Progenitor cell of endocrine pancreas (in vitro differentiated cells): ENCODE measurements around the gene ARHGEF33. TPM values are rescaled to one million over a fixed set of nuclear protein-coding genes. Genes with fewer than 3 reads are reported as not detected.

Source experiments
- DNase-seq: peaks from one replicate; pipeline ENCODE4 v3.0.0; 2021; ENCODE audit warnings: low spot score; ENCODE audit not compliant: unreplicated experiment
- H3K27ac Mint-ChIP-seq: 2 replicates; pipeline ENCODE4 v1.8.0; 2021; ENCODE audit warnings: mild to moderate bottlenecking, moderate library complexity, mixed read lengths
- H3K27me3 Mint-ChIP-seq: 2 replicates; pipeline ENCODE4 v1.8.0; 2021; ENCODE audit warnings: mixed read lengths
- H3K36me3 Mint-ChIP-seq: 2 replicates; pipeline ENCODE4 v1.8.0; 2022; ENCODE audit warnings: mixed read lengths; ENCODE audit not compliant: insufficient read depth
- H3K4me1 Mint-ChIP-seq: 2 replicates; pipeline ENCODE4 v1.8.0; 2021; ENCODE audit warnings: low read depth, mixed read lengths
- H3K4me3 Mint-ChIP-seq: 2 replicates; pipeline ENCODE4 v1.8.0; 2021; ENCODE audit warnings: low read depth, mild to moderate bottlenecking, moderate library complexity, mixed read lengths
- H3K9me3 Mint-ChIP-seq: 2 replicates; pipeline ENCODE4 v1.8.0; 2021; ENCODE audit warnings: low read depth, mixed read lengths
- CTCF ChIP-seq: fragments of 200-600 bp; sonication (generic); IDR thresholded peaks from one replicate; pipeline ENCODE4 v1.5.0; 2021; ENCODE audit warnings: antibody characterized with exemption, mild to moderate bottlenecking; ENCODE audit not compliant: unreplicated experiment
- total RNA-seq: library from RNA; stranded (reverse); gene quantifications from 2 replicates; pipeline ENCODE4 v1.2.1, GENCODE V29; 2021

The ARHGEF33 gene
- total RNA-seq, 1 donor from 2014 or later: 1.4 TPM

GRCh38 chr2:38892819-38893218, 3.1 kb downstream of the ARHGEF33 start:
- Mint-ChIP-seq H3K27me3 (no peaks in the 10 kb centered on the region), H3K4me1 (no peaks in the 10 kb centered on the region), H3K4me3 (no peak overlapping the region), H3K27ac (no peak overlapping the region), H3K9me3 (no peaks in the 10 kb centered on the region), H3K36me3 (no peaks in the 10 kb centered on the region)
- DNase-seq: no peak
- TF ChIP-seq CTCF: no peak

- H3K27me3 Mint-ChIP-seq: no peaks in the 10 kb centered on the region
- H3K36me3 Mint-ChIP-seq: no peaks in the 10 kb centered on the region
- no peak overlapping the region for H3K27ac Mint-ChIP-seq
- no peak for TF ChIP-seq CTCF
- H3K4me1 Mint-ChIP-seq: no peaks in the 10 kb centered on the region
- no peak for DNase-seq
- H3K9me3 Mint-ChIP-seq: no peaks in the 10 kb centered on the region
- H3K4me3 Mint-ChIP-seq: no peak overlapping the region
Observed at GRCh38 chr2:38898256-38898655, 8.6 kb downstream of the ARHGEF33 start.

GRCh38 chr2:38900726-38901125, 11.1 kb downstream of the ARHGEF33 start:
- no peaks in the 10 kb centered on the region for H3K36me3 Mint-ChIP-seq
- H3K9me3 Mint-ChIP-seq: no peaks in the 10 kb centered on the region
- no peaks in the 10 kb centered on the region for H3K27me3 Mint-ChIP-seq
- no peaks in the 10 kb centered on the region for H3K4me1 Mint-ChIP-seq
- DNase-seq: no peak
- no peak for TF ChIP-seq CTCF
- H3K4me3 Mint-ChIP-seq: no peak overlapping the region
- no peak overlapping the region for H3K27ac Mint-ChIP-seq

GRCh38 chr2:38905251-38905650, 15.6 kb downstream of the ARHGEF33 start:
- no peak for DNase-seq
- Mint-ChIP-seq H3K4me3 (no peak overlapping the region), H3K36me3 (no peaks in the 10 kb centered on the region), H3K27me3 (no peaks in the 10 kb centered on the region), H3K4me1 (no peaks in the 10 kb centered on the region), H3K27ac (no peak overlapping the region), H3K9me3 (no peaks in the 10 kb centered on the region)
- no peak for TF ChIP-seq CTCF

- no peak for TF ChIP-seq CTCF
- Mint-ChIP-seq H3K4me1 (no peaks in the 10 kb centered on the region), H3K36me3 (no peaks in the 10 kb centered on the region), H3K27ac (no peak overlapping the region), H3K9me3 (no peaks in the 10 kb centered on the region), H3K4me3 (no peak overlapping the region), H3K27me3 (no peaks in the 10 kb centered on the region)
- no peak for DNase-seq
Observed at GRCh38 chr2:38907242-38907641, 17.6 kb downstream of the ARHGEF33 start.
